ENCODE measurements around the gene NOP14.

The NOP14 gene

DNA sequence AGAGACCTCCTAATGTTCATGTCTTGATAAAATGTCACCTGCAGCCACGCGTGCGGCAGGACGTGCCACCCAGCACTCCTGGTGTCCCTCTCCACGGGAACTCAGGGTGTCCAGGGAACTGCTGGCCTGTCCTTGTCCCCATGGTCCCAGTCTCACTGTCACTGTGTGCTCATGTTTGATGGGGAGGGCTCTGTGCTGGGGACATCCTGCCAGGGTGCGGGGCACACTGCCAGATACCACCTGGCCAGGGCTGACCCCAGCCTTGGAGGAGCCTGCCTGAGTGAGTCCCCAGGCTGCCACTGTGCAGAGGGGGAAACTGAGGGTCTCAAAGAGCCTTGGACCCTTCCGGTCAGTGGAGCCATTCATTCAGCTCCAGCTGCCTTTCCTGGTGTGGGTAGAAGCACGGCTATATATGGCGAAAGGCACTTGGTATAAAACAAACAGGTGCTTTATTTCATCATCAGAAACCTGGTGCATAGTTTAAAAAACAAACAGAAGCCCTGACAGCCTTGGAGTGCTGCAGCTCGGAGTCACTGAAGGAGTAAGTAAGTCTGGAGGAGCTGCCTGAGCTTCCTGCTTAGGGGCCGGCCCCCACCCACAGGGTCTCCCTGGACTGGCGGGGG lies 33.0 kb downstream of the NOP14 start:
- Histone ChIP-seq H3K27me3 (ENCODE audit: control insufficient read depth, insufficient read depth, low read length) (no peaks in the 10 kb centered on the region), H3K4me1 (ENCODE audit: control insufficient read depth, insufficient read depth, low read length) (peaks cover 1% of the 10 kb centered on the region), H3K27ac (ENCODE audit: low read depth, low read length) (no peak overlapping the region), H3K4me3 (ENCODE audit: low read length) (no peak overlapping the region), H3K36me3 (ENCODE audit: control insufficient read depth, insufficient read depth, low read length) (peaks cover 24% of the 10 kb centered on the region), H3K9ac (ENCODE audit: low read length) (no peak overlapping the region)

DNA sequence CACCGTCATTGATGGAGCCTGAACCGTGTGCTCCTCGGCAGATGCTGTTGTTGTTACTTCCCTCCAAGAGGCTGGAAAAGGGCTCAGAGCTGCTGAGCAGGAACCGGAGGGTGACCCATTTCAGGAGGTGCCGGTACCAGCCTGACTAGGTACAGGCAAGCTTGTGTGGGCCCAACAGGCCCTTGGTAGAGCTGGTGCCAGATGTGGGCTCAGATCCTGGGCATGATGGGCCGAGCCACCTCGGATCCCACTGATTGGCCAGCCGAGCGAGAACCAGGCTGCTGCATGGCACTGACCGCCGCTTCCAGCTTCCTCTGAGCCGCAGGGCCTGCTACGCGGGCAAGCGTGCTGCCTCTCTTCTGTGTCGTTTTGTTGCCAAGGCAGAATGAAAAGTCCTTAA lies 33.7 kb downstream of the NOP14 start:
- H3K9ac ChIP-seq (ENCODE audit: low read length): no peak overlapping the region
- H3K27ac ChIP-seq (ENCODE audit: low read depth, low read length): no peak overlapping the region
- no peaks in the 10 kb centered on the region for H3K27me3 ChIP-seq (ENCODE audit: control insufficient read depth, insufficient read depth, low read length)
- H3K4me3 ChIP-seq (ENCODE audit: low read length): no peak overlapping the region
- H3K36me3 ChIP-seq (ENCODE audit: control insufficient read depth, insufficient read depth, low read length): peaks cover 27% of the 10 kb centered on the region
- H3K4me1 ChIP-seq (ENCODE audit: control insufficient read depth, insufficient read depth, low read length): no peaks in the 10 kb centered on the region

DNA sequence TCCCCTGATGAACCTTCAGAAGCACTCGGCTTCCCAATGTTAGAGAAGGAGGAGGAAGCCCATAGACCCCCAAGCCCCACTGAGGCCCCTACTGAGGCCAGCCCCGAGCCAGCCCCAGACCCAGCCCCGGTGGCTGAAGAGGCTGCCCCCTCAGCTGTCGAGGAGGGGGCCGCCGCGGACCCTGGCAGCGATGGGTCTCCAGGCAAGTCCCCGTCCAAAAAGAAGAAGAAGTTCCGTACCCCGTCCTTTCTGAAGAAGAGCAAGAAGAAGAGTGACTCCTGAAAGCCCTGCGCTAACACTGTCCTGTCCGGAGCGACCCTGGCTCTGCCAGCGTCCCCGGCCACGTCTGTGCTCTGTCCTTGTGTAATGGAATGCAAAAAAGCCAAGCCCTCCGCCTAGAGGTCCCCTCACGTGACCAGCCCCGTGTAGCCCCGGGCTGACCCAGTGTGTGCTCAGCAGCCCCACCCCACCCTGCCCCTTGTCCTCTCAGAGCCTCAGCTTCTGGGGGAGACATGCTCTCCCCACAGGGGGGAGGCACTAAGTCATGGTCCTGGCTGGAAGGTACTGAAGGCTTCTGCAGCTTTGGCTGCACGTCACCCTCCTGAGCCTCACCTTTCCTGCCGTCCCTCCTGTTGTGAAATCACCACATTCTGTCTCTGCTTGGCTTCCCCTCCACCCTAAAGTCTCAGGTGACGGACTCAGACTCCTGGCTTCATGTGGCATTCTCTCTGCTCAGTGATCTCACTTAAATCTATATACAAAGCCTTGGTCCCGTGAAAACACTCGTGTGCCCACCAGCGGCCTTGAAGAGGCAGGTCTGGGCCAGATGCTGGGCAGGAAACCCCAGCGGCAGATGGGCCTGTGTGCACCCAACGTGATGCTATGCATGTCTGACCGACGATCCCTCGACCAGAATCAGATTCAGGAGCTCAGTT lies 34.7 kb downstream of the NOP14 start:
- H3K9ac ChIP-seq (ENCODE audit: low read length): no peak overlapping the region
- no peaks in the 10 kb centered on the region for H3K27me3 ChIP-seq (ENCODE audit: control insufficient read depth, insufficient read depth, low read length)
- H3K27ac ChIP-seq (ENCODE audit: low read depth, low read length): no peak overlapping the region
- H3K36me3 ChIP-seq (ENCODE audit: control insufficient read depth, insufficient read depth, low read length): peaks cover 33% of the 10 kb centered on the region
- no peak overlapping the region for H3K4me3 ChIP-seq (ENCODE audit: low read length)
- H3K4me1 ChIP-seq (ENCODE audit: control insufficient read depth, insufficient read depth, low read length): no peaks in the 10 kb centered on the region

DNA sequence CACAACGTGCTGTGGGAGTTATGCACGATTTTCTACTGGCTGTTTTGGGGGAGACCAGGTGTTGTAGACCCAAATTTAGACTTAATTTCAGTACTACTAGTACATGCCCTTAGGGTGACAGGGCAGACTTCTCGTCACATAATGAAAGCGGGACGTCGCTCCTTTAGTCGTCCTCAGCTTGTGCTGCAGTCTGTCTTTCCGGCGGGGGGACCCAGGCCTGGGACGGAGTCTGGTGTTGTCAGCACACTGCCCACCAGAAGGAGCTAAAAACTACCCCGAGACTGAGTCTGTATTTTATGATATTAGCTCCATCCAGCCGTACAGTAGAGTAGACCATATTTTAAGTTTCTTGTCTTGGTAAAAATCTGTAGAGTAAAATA lies 35.5 kb downstream of the NOP14 start:
- no peaks in the 10 kb centered on the region for H3K27me3 ChIP-seq (ENCODE audit: control insufficient read depth, insufficient read depth, low read length)
- no peak overlapping the region for H3K4me3 ChIP-seq (ENCODE audit: low read length)
- no peaks in the 10 kb centered on the region for H3K4me1 ChIP-seq (ENCODE audit: control insufficient read depth, insufficient read depth, low read length)
- H3K36me3 ChIP-seq (ENCODE audit: control insufficient read depth, insufficient read depth, low read length): peaks cover 39% of the 10 kb centered on the region
- H3K9ac ChIP-seq (ENCODE audit: low read length): no peak overlapping the region
- no peak overlapping the region for H3K27ac ChIP-seq (ENCODE audit: low read depth, low read length)

DNA sequence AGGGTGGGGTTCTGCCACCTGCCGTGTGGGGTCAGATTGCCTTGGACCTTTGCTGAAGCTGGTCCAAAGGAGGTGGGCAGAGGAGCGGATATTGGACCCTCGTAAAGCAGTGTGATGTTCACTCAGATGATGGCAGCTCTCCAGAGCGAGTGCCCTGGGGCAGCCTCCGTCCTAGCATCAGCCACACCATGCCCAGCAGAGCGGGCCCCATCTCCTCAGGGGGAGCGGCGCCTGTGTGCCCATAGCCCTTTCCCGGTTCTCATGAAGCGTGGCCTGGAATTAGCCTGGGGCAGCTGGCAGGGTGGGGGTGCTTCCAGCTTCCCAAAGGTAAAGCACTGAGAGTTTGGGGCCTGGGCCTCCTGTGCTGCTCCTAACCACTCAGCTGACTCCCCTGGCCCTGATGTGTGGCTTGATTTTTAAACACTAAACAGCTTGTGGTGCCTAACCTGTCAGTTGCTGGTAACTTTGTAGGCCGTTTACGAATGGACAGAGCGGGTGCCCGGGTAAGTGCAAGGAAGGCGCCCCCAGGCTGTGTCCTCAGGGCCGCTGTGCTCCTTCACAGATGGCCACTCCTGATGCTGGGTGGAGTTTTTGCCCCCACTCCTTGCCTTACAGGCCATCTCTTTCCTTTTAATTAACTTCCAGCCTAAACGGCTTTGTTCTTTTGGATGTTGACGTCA lies 36.0 kb downstream of the NOP14 start:
- no peaks in the 10 kb centered on the region for H3K4me1 ChIP-seq (ENCODE audit: control insufficient read depth, insufficient read depth, low read length)
- H3K9ac ChIP-seq (ENCODE audit: low read length): no peak overlapping the region
- no peak overlapping the region for H3K4me3 ChIP-seq (ENCODE audit: low read length)
- H3K27ac ChIP-seq (ENCODE audit: low read depth, low read length): no peak overlapping the region
- peaks cover 41% of the 10 kb centered on the region for H3K36me3 ChIP-seq (ENCODE audit: control insufficient read depth, insufficient read depth, low read length)
- no peaks in the 10 kb centered on the region for H3K27me3 ChIP-seq (ENCODE audit: control insufficient read depth, insufficient read depth, low read length)

DNA sequence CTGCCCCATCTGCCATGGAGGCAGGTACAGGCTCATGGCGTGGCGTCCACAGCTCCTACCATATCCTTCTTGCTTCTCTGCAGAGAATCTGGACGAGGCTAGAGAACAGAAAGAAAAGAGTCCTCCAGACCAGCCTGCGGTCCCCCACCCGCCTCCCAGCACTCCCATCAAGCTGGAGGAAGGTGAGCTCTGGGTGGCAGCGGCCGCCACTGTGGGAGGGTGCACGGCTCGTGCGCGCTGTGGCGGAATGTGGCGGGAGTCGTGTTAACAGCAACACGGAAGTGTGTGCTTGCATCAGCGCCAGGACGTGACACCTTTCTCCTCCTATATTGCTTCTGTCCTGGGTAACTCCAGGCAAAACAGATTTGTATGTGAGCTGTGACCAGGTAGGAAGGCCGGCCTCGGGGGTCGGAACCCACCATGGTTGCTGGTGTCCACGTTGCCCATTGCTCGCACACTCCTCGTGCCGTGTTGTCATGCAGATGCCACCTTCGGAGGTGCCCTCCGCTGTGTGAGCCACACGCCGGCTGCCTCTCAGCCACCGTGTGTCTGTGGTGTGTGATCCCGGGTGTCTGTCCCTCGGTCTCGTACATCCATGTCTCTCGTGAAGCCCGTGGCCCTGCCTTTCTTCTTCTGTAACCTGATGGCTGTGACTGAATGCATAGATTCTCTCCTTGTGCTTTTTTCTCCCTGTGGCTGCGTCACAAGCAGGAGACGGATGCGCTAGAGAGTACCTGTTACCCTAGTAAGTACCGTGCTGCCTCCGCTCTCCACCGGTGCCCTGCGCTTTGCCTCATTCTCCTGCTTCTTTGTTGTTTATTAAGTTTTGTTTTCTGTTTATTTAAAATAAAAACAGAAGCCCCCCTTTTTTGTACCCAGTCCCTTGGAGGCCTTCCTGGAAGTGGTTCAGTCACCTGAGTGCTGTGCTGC lies 37.0 kb downstream of the NOP14 start:
- Histone ChIP-seq H3K27me3 (ENCODE audit: control insufficient read depth, insufficient read depth, low read length) (no peaks in the 10 kb centered on the region), H3K4me3 (ENCODE audit: low read length) (no peak overlapping the region), H3K9ac (ENCODE audit: low read length) (no peak overlapping the region), H3K4me1 (ENCODE audit: control insufficient read depth, insufficient read depth, low read length) (no peaks in the 10 kb centered on the region), H3K36me3 (ENCODE audit: control insufficient read depth, insufficient read depth, low read length) (peaks cover 41% of the 10 kb centered on the region), H3K27ac (ENCODE audit: low read depth, low read length) (no peak overlapping the region)

DNA sequence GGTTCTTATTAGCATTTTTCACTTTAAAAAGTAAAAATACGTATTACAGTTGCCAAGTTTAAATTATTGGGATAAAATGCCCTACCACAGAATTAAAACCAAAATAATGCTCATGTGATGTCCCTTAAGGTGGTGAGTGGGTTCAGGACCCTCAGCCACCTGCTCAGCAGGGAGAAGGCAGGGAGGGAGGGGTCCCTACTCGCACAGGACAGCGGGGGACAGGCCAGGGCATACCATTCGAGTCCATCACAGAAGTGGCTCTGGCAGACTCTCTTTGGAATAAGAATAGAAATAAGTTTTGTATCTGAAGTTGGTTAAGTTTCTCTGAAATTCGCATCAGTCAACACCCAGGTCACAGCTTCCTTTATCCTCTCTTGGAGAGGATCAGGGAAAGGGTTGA lies 37.7 kb downstream of the NOP14 start:
- Histone ChIP-seq H3K4me3 (ENCODE audit: low read length) (no peak overlapping the region), H3K36me3 (ENCODE audit: control insufficient read depth, insufficient read depth, low read length) (peaks cover 41% of the 10 kb centered on the region), H3K27me3 (ENCODE audit: control insufficient read depth, insufficient read depth, low read length) (no peaks in the 10 kb centered on the region), H3K27ac (ENCODE audit: low read depth, low read length) (no peak overlapping the region), H3K4me1 (ENCODE audit: control insufficient read depth, insufficient read depth, low read length) (no peaks in the 10 kb centered on the region), H3K9ac (ENCODE audit: low read length) (no peak overlapping the region)

DNA sequence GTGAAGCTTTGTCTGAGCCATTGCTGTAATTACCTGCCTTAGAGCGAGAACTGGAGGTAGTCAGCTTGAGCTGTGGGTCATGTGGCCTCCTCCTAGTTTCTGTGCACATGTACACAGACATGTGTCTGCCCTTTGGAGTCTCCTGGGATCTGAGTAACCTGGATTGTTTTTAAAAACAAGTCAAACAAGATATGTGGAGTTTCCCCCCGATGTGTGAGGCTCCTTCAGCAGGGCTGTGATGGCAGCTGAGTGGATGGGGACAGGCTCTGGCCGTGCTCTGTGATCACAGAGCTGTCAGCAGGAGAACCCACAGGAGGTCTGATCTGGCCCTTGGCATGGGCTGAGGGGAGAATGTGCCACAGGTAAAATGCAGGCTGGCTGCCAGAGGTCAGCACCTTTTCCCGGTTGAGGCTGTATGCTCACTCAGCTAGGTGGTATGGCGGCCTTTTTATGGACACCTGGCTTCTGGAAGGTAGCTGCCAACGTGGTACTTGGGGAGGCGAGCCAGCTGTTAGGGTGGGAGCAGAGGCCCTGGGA lies 38.4 kb downstream of the NOP14 start:
- no peaks in the 10 kb centered on the region for H3K27me3 ChIP-seq (ENCODE audit: control insufficient read depth, insufficient read depth, low read length)
- H3K27ac ChIP-seq (ENCODE audit: low read depth, low read length): no peak overlapping the region
- no peak overlapping the region for H3K9ac ChIP-seq (ENCODE audit: low read length)
- H3K4me1 ChIP-seq (ENCODE audit: control insufficient read depth, insufficient read depth, low read length): no peaks in the 10 kb centered on the region
- no peak overlapping the region for H3K4me3 ChIP-seq (ENCODE audit: low read length)
- peaks cover 37% of the 10 kb centered on the region for H3K36me3 ChIP-seq (ENCODE audit: control insufficient read depth, insufficient read depth, low read length)

DNA sequence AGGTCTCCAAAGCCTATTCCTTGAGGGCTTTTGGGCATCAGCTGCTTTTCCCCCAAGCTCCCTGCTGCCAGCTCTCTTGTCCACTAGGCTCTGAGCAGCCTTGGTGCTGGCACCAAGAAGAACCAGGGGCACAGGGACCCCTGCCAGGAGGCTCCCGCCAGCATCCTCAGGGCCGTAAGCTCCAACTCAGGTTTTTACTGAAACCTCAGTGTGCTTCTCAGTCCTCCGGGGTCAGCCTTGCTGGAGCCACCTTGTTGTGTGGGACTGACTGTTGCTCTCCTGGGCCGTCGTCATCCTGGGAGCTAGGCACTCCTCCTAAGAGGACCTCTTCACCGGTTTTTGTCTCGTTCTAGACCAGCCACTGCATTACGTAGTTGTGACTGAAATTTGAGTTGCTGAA lies 38.9 kb downstream of the NOP14 start:
- no peak overlapping the region for H3K4me3 ChIP-seq (ENCODE audit: low read length)
- no peaks in the 10 kb centered on the region for H3K27me3 ChIP-seq (ENCODE audit: control insufficient read depth, insufficient read depth, low read length)
- no peaks in the 10 kb centered on the region for H3K4me1 ChIP-seq (ENCODE audit: control insufficient read depth, insufficient read depth, low read length)
- peaks cover 37% of the 10 kb centered on the region for H3K36me3 ChIP-seq (ENCODE audit: control insufficient read depth, insufficient read depth, low read length)
- no peak overlapping the region for H3K9ac ChIP-seq (ENCODE audit: low read length)
- no peak overlapping the region for H3K27ac ChIP-seq (ENCODE audit: low read depth, low read length)

DNA sequence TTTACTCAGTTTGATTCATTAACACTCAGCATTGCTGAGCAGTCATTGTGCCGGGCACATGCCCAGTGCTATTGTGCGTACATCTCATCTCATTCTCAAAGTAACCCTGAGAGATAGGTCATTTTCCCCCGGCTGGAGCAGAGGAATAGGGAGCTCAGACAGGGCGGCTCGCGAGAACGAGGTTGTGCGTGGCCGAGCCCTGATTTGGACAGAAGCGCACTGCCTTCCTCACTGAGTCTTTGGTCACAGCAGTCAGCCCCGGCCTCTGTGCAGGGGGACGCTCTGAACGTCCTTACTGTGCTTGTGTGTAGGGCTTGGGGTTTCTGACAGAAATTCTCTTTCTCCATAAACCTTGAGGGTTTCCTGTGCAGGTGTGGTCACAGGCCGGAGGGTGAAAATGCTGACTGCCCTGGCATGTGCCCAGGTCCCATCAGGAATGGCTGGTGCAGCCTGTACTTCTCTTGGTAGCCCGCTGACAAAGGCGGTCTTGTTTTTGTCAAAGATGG lies 39.5 kb downstream of the NOP14 start:
- peaks cover 33% of the 10 kb centered on the region for H3K36me3 ChIP-seq (ENCODE audit: control insufficient read depth, insufficient read depth, low read length)
- no peaks in the 10 kb centered on the region for H3K27me3 ChIP-seq (ENCODE audit: control insufficient read depth, insufficient read depth, low read length)
- no peaks in the 10 kb centered on the region for H3K4me1 ChIP-seq (ENCODE audit: control insufficient read depth, insufficient read depth, low read length)
- no peak overlapping the region for H3K27ac ChIP-seq (ENCODE audit: low read depth, low read length)
- no peak overlapping the region for H3K9ac ChIP-seq (ENCODE audit: low read length)
- H3K4me3 ChIP-seq (ENCODE audit: low read length): no peak overlapping the region

DNA sequence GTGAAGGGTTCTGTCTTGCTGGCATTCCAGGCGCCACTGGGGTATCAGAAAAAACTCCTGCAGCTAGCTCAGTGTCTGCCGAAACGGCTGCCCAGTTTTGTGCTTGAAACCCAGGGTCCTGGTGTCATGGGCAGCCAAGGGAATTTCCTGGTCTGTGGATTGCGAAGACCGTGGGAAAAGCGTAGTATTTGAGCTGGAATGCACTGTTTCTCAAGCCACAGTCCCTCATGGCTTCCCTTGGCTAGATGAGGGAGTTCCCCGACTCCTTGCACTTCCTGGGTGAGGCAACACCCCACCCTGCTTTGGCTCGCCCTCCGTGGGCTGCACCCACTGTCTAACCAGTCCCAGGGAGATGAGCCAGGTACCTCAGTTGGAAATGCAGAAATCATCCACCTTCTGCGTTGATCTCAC lies 40.1 kb downstream of the NOP14 start:
- H3K9ac ChIP-seq (ENCODE audit: low read length): no peak overlapping the region
- H3K27ac ChIP-seq (ENCODE audit: low read depth, low read length): no peak overlapping the region

More for the DNA sequence above, 40.1 kb downstream of the NOP14 start:
- no peaks in the 10 kb centered on the region for H3K27me3 ChIP-seq (ENCODE audit: control insufficient read depth, insufficient read depth, low read length)
- no peak overlapping the region for H3K4me3 ChIP-seq (ENCODE audit: low read length)
- H3K4me1 ChIP-seq (ENCODE audit: control insufficient read depth, insufficient read depth, low read length): no peaks in the 10 kb centered on the region
- H3K36me3 ChIP-seq (ENCODE audit: control insufficient read depth, insufficient read depth, low read length): peaks cover 31% of the 10 kb centered on the region

All from rectal smooth muscle tissue (tissue), 1 donor.